Endothelial cell of umbilical vein (primary cell): ENCODE measurements around the gene TRPC5OS. TPM values are rescaled to one million over a fixed set of nuclear protein-coding genes. Genes with fewer than 3 reads are reported as not detected.

Experiments
- BruUV-seq: library from RNA; stranded (reverse); fragments of 400-500 nt; replicated peaks from 2 replicates; lab custom pipeline; 2021; lab: Mats Ljungman, UMichigan
- CTCF ChIA-PET: fragments of 300-600, 350-600 bp; sonication (Branson Sonifier 250); formaldehyde crosslinking; loops from one replicate; lab custom pipeline; 2021; ENCODE audit warnings: antibody characterized with exemption, inconsistent platforms; lab: Charles Lee
- POLR2A ChIA-PET: fragments of 300-600, 350-600 bp; sonication (Branson Sonifier 250); formaldehyde crosslinking; loops from one replicate; lab custom pipeline; 2021; ENCODE audit warnings: antibody characterized with exemption, inconsistent platforms; lab: Charles Lee
- DNase-seq: peaks from one replicate; pipeline ENCODE4 v3.0.0-alpha.2; 2011; ENCODE audit warnings: low read depth, low spot score
- FAIRE-seq: peaks from 2 replicates; lab custom pipeline; 2011; peaks lifted over from hg19 to GRCh38; lab: Jason Lieb, UNC
- H2AFZ ChIP-seq: 2 replicates; pipeline ENCODE4 v1.6.0; 2012; ENCODE audit warnings: low read depth, low read length, control low read depth, inconsistent platforms
- H3K27ac ChIP-seq: 2 replicates; pipeline ENCODE4 v1.5.1; 2011; ENCODE audit warnings: low read depth, mild to moderate bottlenecking, control low read depth, low read length, moderate library complexity; ENCODE audit not compliant: insufficient read depth
- H3K27me3 ChIP-seq, 2 experiments: 2 replicates each; pipeline versions ENCODE4 v1.6.0 to v1.6.1; 2011; ENCODE audit warnings: low read length in 2 of 2, mixed read lengths in 1 of 2; ENCODE audit not compliant: control insufficient read depth in 2 of 2, insufficient read depth in 2 of 2
- H3K36me3 ChIP-seq, 2 experiments: 2 replicates in 1 of 2; 3 replicates in 1 of 2; pipeline ENCODE4 v1.5.1; 2011; ENCODE audit warnings: low read length in 2 of 2, mild to moderate bottlenecking in 1 of 2, moderate library complexity in 1 of 2; ENCODE audit not compliant: control insufficient read depth in 2 of 2, insufficient read depth in 2 of 2; ENCODE audit errors: extremely low read depth in 1 of 2
- H3K4me1 ChIP-seq: 3 replicates; pipeline ENCODE4 v1.5.1; 2011; ENCODE audit warnings: mild to moderate bottlenecking, low read length; ENCODE audit not compliant: control insufficient read depth, insufficient read depth; ENCODE audit errors: extremely low read depth
- H3K4me2 ChIP-seq: 2 replicates; pipeline ENCODE4 v1.6.1; 2011; ENCODE audit warnings: low read length, control low read depth, mixed read lengths; ENCODE audit not compliant: insufficient read depth
- H3K4me3 ChIP-seq, 3 experiments: fragments of 200-600 bp in 1 of 3; sonication (generic), shearing (Covaris generic) in 1 of 3; replicated peaks in 1 of 3; 2 replicates each; pipeline ENCODE4 v1.5.1; 2011 to 2016; ENCODE audit warnings: control low read depth in 3 of 3, low read length in 3 of 3, mild to moderate bottlenecking in 2 of 3, inconsistent platforms in 1 of 3, low read depth in 1 of 3, moderate library complexity in 1 of 3; ENCODE audit not compliant: insufficient read depth in 1 of 3
- H3K79me2 ChIP-seq: 2 replicates; pipeline ENCODE4 v1.6.0; 2012; ENCODE audit warnings: low read length, inconsistent platforms; ENCODE audit not compliant: control insufficient read depth, insufficient read depth
- H3K9ac ChIP-seq: replicated peaks from 2 replicates; pipeline ENCODE3; 2011; ENCODE audit warnings: low read length, control low read depth; ENCODE audit not compliant: insufficient read depth; ENCODE audit errors: extremely low read depth
- H3K9me1 ChIP-seq: replicated peaks from 3 replicates; pipeline ENCODE4 v1.6.0; 2011; ENCODE audit warnings: mild to moderate bottlenecking, low read length; ENCODE audit not compliant: control insufficient read depth, insufficient read depth; ENCODE audit errors: extremely low read depth
- H3K9me3 ChIP-seq: replicated peaks from 2 replicates; pipeline ENCODE4 v1.5.1; 2012; ENCODE audit warnings: low read length, inconsistent platforms; ENCODE audit not compliant: control insufficient read depth, insufficient read depth
- H4K20me1 ChIP-seq: replicated peaks from 2 replicates; pipeline ENCODE3; 2011; ENCODE audit warnings: mild to moderate bottlenecking, low read length; ENCODE audit not compliant: control insufficient read depth, insufficient read depth; ENCODE audit errors: extremely low read depth
- CTCF ChIP-seq, 2 donors: IDR thresholded peaks; 1 replicate in 1 of 2; 2 replicates in 1 of 2; pipeline ENCODE4 v1.5.1; 2011; ENCODE audit warnings: low read length in 2 of 2, mild to moderate bottlenecking in 2 of 2, moderate library complexity in 2 of 2, control low read depth in 1 of 2, inconsistent platforms in 1 of 2, low read depth in 1 of 2; ENCODE audit not compliant: insufficient read depth in 1 of 2; ENCODE audit errors: extremely low read depth in 1 of 2
- EZH2 ChIP-seq: IDR thresholded peaks from 2 replicates; pipeline ENCODE4 v1.6.1; 2012; ENCODE audit warnings: borderline replicate concordance, low read depth, mild to moderate bottlenecking, moderate library complexity, low read length, inconsistent platforms; ENCODE audit not compliant: severe bottlenecking
- FOS ChIP-seq: IDR thresholded peaks from 2 replicates; pipeline ENCODE4 v1.6.1; 2011; ENCODE audit warnings: mild to moderate bottlenecking, low read length, moderate library complexity, borderline replicate concordance; ENCODE audit not compliant: insufficient read depth
- GATA2 ChIP-seq: IDR thresholded peaks from 2 replicates; pipeline ENCODE4 v1.7.0; 2011; ENCODE audit warnings: low read depth, mild to moderate bottlenecking, moderate library complexity, mixed read lengths, low read length; ENCODE audit not compliant: insufficient read length, insufficient read depth
- JUN ChIP-seq: IDR thresholded peaks from 2 replicates; pipeline ENCODE4 v1.6.1; 2011; ENCODE audit warnings: borderline replicate concordance, low read depth; ENCODE audit not compliant: insufficient read length, insufficient read depth
- MYC ChIP-seq: IDR thresholded peaks from one replicate; pipeline ENCODE4 v1.6.1; 2011; ENCODE audit warnings: mild to moderate bottlenecking, low read depth, low read length
- POLR2A ChIP-seq: IDR thresholded peaks from 2 replicates; pipeline ENCODE4 v1.6.1; 2012; ENCODE audit warnings: low read depth, mild to moderate bottlenecking, control low read depth, low read length
- POLR2AphosphoS5 ChIP-seq: IDR thresholded peaks from 2 replicates; pipeline ENCODE4 v1.6.1; 2012; ENCODE audit warnings: low read depth, mild to moderate bottlenecking, control low read depth, low read length, moderate library complexity; ENCODE audit not compliant: insufficient read depth
- dilution Hi-C: fragments of 300-500 bp; cut with MboI; formaldehyde crosslinking; loops from one replicate; pipeline ENCODE4 v1.15.0; 2019; ENCODE audit warnings: low sequenced_read_pairs; ENCODE audit not compliant: extremely low pct_ligation_motif_present
- intact Hi-C: fragments of 100-400 bp; cut with micrococcal nuclease; formaldehyde crosslinking; loops from one replicate; pipeline ENCODE4 v1.10.0; 2022
- polyA plus RNA-seq, 4 experiments: library from polyadenylated mRNA; depleted of rRNA in 3 of 4; stranded (reverse) in 3 of 4; unstranded in 1 of 4; fragments of >200 nt; gene quantifications; 2 replicates each; pipeline versions ENCODE4 v1.2.1 to v1.2.3, GENCODE V29; 2011 to 2012; ENCODE audit warnings: missing spikeins in 1 of 4
- total RNA-seq: library from RNA; stranded (reverse); gene quantifications from 2 replicates; pipeline ENCODE4 v1.2.3, GENCODE V29; 2021
- TF ChIP-seq, protein P1 (sequence below): IDR thresholded peaks from 2 replicates; pipeline ENCODE4 v1.6.1; 2011; ENCODE audit not compliant: insufficient read depth, insufficient read length

Gene TRPC5OS
- total and polyA plus RNA-seq, 2 donors (not counting 3 experiments of a cell fraction or from before 2014, with no cell fraction given), result not detected

DNA sequence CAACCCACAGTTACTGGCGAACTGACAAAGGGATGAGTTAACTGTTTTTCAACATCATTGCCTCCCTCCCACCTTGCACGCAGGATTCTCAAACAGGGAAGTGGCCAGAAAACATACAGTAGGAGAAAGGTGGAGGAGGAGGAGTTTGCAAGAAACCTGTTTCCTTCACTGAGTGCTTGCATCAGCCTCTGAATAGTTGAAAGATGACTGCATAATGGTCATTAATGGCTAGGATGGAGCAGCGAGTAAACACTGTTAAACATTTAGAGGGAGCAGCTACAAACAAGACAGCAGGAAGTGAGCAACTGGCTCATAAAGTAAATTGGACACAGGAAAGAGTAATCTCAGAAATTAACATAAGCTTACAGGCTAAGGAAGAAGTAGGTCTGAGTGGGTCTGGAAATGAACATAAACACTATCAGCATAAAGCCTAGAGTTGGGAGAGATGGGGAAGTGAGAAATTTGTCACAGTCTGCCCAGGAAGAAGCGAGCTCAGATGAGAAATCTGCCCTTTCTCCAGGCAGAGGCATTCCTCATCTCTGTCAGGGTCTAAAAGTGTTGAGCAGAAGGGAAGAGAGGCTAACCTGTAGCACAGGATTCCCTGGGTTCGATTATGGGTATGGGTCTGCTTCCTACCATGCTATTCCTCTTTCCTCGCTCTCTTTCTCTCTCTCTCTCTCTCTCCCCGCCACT lies 38.6 kb downstream of the TRPC5OS start:
- no peak for DNase-seq
- Histone ChIP-seq H3K4me3 (no peak overlapping the region), H3K27ac (no peak overlapping the region), H3K4me1 (no peaks in the 10 kb centered on the region), H3K4me2 (no peak overlapping the region), H3K79me2 (no peaks in the 10 kb centered on the region), H3K9me1 (no peaks in the 10 kb centered on the region), H2AFZ (no peak overlapping the region), H3K9ac (no peak overlapping the region), H3K36me3 (no peaks in the 10 kb centered on the region), H3K9me3 (no peaks in the 10 kb centered on the region), H4K20me1 (no peaks in the 10 kb centered on the region), H3K27me3 (no peaks in the 10 kb centered on the region)
- BruUV-seq, result no TSS peak
- intact Hi-C loops (no loop called here), dilution Hi-C loops (no loop called here)
- CTCF ChIA-PET, result no interaction called here
- POLR2A ChIA-PET, result no interaction called here
- no peak for TF ChIP-seq JUN
- no peak for TF ChIP-seq CTCF (IDR thresholded peaks at IDR 0.05; ENCODE audit: extremely low read depth in 1 of 2, insufficient read depth in 1 of 2, low read depth in 1 of 2, low read length in 2 of 2)
- no peak for TF ChIP-seq POLR2A
- TF ChIP-seq POLR2AphosphoS5, result no peak
- TF ChIP-seq, protein P1, sequence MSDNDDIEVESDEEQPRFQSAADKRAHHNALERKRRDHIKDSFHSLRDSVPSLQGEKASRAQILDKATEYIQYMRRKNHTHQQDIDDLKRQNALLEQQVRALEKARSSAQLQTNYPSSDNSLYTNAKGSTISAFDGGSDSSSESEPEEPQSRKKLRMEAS, result no peak
- no peak for TF ChIP-seq MYC
- no peak for TF ChIP-seq GATA2
- no peak for TF ChIP-seq EZH2
- no peak for TF ChIP-seq FOS
- no peak for FAIRE-seq
